ENCODE measurements around the gene QDPR. TPM values are rescaled to one million over a fixed set of nuclear protein-coding genes. Genes with fewer than 3 reads are reported as not detected.

Gene QDPR
- total and polyA plus RNA-seq, 12 donors, result 21.6 to 68.4 (median 54.9) TPM

GRCh38 chr4:17463606-17464005, 48.3 kb downstream of the QDPR start:
- Histone ChIP-seq H3K4me1 (no peaks in the 10 kb centered on the region), H3K4me3 (no peak overlapping the region), H3K27ac (no peak overlapping the region), H3K27me3 (no peaks in the 10 kb centered on the region), H3K36me3 (no peaks in the 10 kb centered on the region), H3K9me3 (peaks cover 0 to 9% (median 0%) of the 10 kb centered on the region in 11 donors)
- no peak for DNase-seq
- no peak for ATAC-seq
- 94 to 96% methylated on average over 1 of the region's 1 CpG for WGBS, 2 donors
- TF ChIP-seq CTCF (IDR thresholded peaks at IDR 0.05), result no peak
- intact Hi-C loops (cut with DNase I), result loop anchor here in 2 of 10 donors (10.0 kb wide), 2 partner anchors 119 to 1179 kb away; no protein-coding TSS in a partner anchor

GRCh38 chr4:17450269-17450804, 61.6 kb downstream of the QDPR start:
- ATAC-seq (no peak), DNase-seq (no peak)
- intact Hi-C loops (cut with DNase I), result loop anchor here in 2 of 10 donors (5.0 kb wide), 2 partner anchors 1158 to 1173 kb away; no protein-coding TSS in a partner anchor
- H3K4me3 ChIP-seq, result no peak overlapping the region
- 4 to 19% methylated on average over 1 of the region's 1 CpG for WGBS, 2 donors
- H3K27me3 ChIP-seq, result no peaks in the 10 kb centered on the region
- TF ChIP-seq CTCF (IDR thresholded peaks at IDR 0.05), result no peak
- no peaks in the 10 kb centered on the region for H3K36me3 ChIP-seq
- H3K27ac ChIP-seq, result no peak overlapping the region
- H3K4me1 ChIP-seq, result peaks cover 0 to 9% (median 0%) of the 10 kb centered on the region in 9 donors
- peaks cover 0 to 8% (median 5%) of the 10 kb centered on the region in 11 donors for H3K9me3 ChIP-seq

GRCh38 chr4:17448689-17449088, 63.2 kb downstream of the QDPR start:
- Histone ChIP-seq H3K4me3 (no peak overlapping the region), H3K27ac (no peak overlapping the region), H3K9me3 (peaks cover 0 to 13% (median 0%) of the 10 kb centered on the region in 11 donors), H3K4me1 (peaks cover 0 to 9% (median 0%) of the 10 kb centered on the region in 9 donors), H3K36me3 (no peaks in the 10 kb centered on the region), H3K27me3 (no peaks in the 10 kb centered on the region)
- TF ChIP-seq CTCF (IDR thresholded peaks at IDR 0.05), result no peak
- 76 to 84% methylated on average over 3 of the region's 3 CpGs for WGBS, 2 donors
- intact Hi-C loops (cut with DNase I), result loop anchor here in 9 of 10 donors (5.0 to 10.0 kb wide), 6 partner anchors 96 to 1161 kb away; no protein-coding TSS in a partner anchor
- DNase-seq, result no peak
- ATAC-seq, result peak in 2 of 8 donors; percentile 47 to 55

- H3K27me3 ChIP-seq, result no peaks in the 10 kb centered on the region
- peak in 1 of 2 donors; percentile 66 for DNase-seq
- intact Hi-C loops (cut with DNase I), result loop anchor here (1.0 to 10.0 kb wide), 8 partner anchors 95 to 1160 kb away; no protein-coding TSS in a partner anchor
Observed at GRCh38 chr4:17447675-17448298, 64.1 kb downstream of the QDPR start.

More at GRCh38 chr4:17447675-17448298, 64.1 kb downstream of the QDPR start:
- Histone ChIP-seq H3K9me3 (peaks cover 0 to 22% (median 0%) of the 10 kb centered on the region in 11 donors), H3K4me1 (peaks cover 0 to 9% (median 0%) of the 10 kb centered on the region in 9 donors), H3K4me3 (no peak overlapping the region), H3K27ac (no peak overlapping the region), H3K36me3 (no peaks in the 10 kb centered on the region)
- peak; percentile 22 to 78 (median 72) for TF ChIP-seq CTCF (IDR thresholded peaks at IDR 0.05)
- ATAC-seq, result peak; percentile 55 to 91 (median 86)

Measured in heart right ventricle (tissue), 16 donors.